Frontal cortex (tissue), 4 donors: ENCODE results near the gene NEUROD1. TPM values are rescaled to one million over a fixed set of nuclear protein-coding genes. Genes with fewer than 3 reads are reported as not detected.

ENCODE experiments used
- DNase-seq, 2 donors: peaks; one replicate each; pipeline ENCODE4 v3.0.0; 2012; ENCODE audit warnings: low spot score in 2 of 2
- FAIRE-seq: peaks from 2 replicates; lab custom pipeline; 2012; peaks lifted over from hg19 to GRCh38; lab: Jason Lieb, UNC
- total RNA-seq: library from RNA; depleted of rRNA; stranded (reverse); fragments of >200 nt; gene quantifications from one replicate; pipeline ENCODE4 v1.2.3, GENCODE V29; 2014
- donor health status: control.
- donor health status: control.
- donor health status: control.

The NEUROD1 gene
- total RNA-seq, 1 donor from 2014 or later, result 4.9 TPM

DNA sequence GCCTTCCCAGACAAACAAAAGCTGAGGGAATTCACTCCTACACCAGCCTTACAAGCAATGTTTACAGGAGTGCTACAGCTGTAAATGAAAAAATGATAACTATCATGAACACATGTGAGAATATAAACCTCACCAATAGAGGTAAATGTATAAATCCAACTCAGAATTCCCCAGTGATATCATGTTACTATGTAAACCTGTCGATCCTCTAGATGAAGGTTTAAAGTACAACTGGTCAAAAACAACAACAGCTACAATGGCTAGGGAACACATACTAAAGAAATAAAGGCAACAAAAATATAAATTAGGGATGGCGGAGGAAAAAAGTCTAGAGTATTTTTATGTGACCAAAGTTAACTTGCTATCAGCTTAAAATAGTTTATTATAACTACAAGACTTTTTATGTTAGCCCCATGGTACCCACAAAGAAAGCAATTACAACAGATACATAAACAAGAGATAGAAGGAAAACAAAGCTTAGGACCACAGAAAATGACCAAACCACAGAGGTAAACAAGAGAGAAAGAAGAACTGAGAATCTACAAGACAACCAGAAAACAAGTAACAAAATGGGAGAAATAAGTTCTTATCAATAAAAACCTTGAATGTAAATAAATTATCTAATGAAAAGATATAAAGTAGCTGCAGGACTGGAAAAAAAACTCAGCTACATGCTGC is 31.7 kb downstream of the NEUROD1 start:
- no peak for FAIRE-seq
- no peak for DNase-seq

DNA sequence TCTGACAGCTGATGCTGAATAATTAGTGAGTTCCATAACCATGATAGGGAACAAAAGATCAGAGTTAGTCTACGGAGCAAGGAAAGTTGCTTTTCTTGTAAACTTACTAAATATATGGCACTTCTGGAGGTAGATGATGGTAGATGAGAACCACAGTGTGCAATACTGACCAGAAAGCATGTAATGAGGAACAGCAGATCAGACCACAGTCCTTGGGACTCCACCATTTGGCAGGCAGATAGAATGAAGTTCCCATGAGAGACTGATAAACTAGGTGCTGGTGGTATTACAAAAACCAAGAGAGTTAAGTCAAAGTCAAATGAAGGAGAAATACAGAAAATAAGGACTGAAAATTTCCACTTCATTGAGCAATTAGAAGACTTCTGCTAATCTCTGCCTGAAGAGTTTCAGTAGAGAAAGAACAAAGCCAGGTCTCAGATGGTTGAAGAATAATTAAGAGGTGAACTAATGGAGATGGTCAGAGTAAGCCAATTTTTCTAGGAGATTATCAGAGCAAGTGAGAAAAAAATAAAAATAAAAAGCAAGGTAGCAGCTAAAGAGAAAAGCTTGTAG is 33.8 kb downstream of the NEUROD1 start:
- no peak for DNase-seq
- no peak for FAIRE-seq

DNA sequence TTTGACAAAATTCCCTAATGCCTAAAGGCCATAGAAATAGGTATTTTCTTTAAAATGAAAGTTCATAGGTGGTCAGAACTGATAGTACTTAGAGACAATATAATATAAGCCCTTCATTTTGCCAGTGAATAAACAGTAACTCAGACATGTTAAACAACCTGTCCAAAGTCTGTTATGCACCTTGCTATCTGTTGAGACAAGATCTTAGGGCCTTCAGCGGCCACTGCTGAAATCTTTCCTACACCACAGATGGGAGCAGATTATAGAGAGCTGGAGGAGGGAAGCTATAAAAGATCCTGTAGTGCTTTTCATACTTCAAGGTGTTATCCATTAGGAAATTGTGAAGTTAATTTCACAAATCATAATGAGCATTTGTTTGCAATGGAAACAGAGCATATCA is 37.2 kb downstream of the NEUROD1 start:
- FAIRE-seq (no peak), DNase-seq (no peak)

DNA sequence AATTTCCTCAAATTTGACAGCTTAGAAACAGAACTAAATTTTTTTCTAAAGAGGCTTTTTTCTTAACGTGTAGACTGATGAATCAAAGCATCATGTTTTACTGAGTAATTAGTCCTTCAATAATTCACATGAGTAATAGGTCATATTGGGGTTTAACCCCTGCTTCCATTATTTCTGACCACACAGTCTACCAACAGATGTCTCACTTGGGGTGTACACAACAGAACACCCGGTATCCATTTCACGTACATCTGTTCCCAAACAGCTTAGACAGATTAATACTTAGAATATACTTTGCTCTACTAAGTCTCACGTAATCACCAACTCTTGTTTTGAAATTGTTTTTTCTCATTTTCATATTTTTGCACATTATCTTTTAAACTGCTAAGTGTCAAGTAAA is 38.2 kb downstream of the NEUROD1 start:
- DNase-seq (no peak), FAIRE-seq (no peak)

DNA sequence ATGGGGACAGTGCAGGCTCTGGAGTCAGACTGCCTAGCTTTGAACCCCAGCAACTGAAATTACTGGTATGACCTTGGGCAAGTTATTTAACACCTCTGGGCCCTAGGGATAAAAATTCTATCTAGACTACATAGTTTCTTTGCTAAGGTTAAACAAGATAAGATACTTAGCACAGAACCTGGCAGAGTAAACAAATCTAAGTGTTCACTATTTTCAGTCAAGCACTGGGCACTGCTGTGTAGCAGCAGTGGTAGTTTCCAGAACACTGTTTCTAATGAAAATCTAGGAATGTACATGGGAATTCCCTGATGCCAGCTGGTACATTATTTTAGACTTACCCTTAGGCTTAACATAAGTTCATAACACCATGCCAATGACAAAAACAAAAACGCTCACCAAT is 40.6 kb downstream of the NEUROD1 start:
- no peak for DNase-seq
- no peak for FAIRE-seq

DNA sequence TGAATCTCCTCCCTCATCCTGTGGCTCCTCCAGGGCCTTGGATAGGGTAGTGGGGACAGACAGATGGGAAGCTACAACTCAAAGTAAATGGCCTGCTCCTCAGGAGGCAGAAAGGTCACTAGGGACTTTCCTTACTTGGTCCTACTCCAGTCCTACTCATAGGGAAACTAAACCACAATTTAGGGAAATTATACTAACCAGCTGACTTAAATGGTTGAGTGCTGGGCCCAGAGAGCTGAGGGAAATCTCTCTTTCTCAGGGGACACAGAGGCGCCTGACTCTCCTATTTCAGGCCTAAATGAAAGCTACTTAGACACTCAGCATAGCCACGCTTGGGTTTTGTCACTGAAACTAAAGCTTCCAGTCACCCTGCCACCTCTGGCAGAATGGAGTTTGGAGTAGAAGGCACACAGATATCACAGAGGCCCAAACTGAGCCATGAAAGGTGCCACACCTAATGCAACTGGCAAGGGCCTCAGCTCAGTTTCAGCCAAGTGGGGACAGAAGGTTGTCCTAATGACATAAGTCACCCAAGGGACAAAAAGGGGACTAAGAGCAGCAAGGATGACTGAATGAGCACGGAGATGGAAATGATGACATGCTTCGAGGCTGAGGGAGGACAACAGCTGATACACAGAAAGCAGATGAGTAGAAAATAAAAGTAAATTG is 47.5 kb downstream of the NEUROD1 start:
- FAIRE-seq (no peak), DNase-seq (no peak)

DNA sequence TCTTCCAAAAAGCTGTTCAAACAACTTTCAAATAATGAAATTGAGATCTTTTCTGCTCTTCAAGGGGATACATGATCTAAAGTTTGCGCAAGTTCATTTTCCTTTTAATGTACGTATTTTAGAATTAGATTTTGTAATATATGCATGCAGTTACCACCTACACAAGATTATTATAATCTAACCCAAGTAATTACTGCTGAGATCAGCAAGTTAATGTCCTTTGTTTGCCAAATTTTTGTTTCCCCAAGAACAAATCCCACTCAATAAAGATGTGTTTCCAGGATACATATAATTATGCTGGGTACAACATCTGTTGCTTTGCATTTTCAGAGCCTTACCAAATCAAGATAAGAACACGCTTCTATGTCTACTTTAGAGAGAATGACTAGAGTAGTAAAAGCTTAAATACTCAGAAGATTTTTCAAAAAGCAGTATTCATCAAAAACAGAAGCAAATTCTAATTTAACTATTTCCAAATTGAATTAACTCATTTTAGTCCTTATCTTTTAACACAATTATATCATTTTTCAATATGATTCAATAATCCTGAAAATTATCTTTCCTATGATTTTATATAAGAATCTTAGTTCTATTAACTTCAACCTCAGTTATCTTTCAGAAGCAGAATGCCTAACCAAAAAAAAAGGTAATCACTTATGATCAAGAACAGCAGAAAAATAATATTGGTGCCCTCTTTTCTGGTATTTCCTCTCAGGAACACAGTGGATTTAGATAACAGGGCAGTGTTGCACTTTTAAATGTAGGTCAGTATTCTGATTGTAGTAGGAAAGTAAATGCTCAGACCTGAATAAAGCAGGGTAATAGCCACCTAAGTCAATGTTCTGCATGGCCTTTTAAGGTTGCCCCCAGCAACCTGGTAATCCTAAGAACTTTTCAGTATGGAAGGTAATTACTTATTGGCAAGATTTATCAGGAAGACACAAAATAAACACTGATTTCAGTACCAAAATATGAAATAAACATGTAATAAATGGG is 51.4 kb downstream of the NEUROD1 start:
- no peak for FAIRE-seq
- no peak for DNase-seq

DNA sequence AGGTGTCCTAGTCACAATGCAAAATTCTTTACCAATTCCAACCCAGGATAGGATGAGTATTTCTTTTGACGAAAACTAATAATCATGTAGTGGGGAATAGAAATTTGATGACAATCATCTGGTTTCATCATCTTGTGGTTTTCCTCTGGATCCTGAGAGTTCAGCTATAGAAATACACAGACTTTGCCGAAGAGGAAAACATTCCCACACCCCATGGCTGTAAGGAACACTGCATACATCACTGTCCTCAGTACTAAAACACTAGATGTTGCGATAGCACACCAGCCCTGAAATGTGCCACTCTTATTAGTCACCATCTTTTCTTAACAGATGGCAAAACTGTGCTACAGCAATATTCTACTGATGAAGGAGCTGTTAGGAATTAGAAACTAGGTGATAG is 52.8 kb downstream of the NEUROD1 start:
- FAIRE-seq (no peak), DNase-seq (no peak)

DNA sequence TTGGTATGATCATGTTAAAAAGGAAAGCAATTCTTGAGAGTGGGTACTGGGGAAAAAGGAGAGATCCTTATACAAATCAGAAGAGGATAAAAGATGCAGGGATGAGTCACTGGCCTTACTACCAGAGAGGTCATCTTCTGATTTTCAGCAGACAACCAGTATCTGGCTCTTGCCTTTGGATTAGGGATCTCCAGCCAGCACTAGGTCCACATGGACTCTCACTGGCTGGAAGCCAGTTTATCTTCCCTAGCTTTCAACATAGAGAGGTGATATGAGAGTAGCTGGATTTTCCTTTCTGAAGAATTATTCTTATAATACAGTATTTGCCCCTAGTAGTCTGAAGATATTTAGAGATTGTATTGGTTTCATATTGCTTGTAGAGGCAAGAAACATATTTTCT is 53.6 kb downstream of the NEUROD1 start:
- DNase-seq (no peak), FAIRE-seq (no peak)

Other genes starting within 250 kb of the NEUROD1 start
- 6.9 TPM for gene ITGA4, start 223.1 kb downstream of the NEUROD1 start, total RNA-seq
- gene CERKL, start 23.4 kb downstream of the NEUROD1 start, total RNA-seq, result 1.6 TPM
- gene ITPRID2, start 211.2 kb upstream of the NEUROD1 start, total RNA-seq, result 31.4 TPM